ENCODE results near the gene NOP16.

DNA sequence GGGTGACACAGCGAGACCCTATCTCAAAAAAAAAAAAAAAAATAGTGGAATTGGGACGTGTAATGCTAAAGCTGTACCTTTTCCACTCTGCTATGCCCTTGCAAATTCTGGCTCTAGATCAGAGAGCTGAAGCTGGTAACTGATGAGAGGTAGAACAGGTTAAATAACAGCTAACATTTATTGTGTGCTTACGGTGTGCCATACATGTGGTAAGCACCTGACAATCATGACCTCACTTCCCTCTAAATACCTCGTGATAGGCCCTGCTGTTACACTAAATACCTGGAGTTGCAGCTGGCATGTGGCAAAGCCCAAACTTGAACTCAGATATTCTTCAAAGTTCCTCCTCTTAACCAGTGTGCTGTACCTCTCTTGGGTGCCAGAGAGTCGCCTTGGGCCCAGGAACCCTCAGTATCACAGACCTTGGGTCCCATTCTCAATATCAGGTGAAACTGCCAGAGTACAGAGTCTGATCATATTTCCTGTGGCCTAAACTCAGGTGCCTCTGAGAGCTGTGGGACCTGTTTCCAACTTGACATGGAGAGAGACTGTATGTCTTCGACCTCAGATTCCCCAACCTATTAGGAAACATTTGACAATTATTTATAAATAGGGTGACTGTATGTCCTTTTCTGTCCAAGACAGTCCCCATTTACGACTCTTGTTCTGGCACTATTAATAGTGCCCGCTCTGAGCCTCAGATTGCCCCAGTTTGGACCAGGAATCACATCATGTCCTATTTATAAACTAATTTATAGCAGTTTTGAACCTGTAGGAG lies 18.3 kb downstream of the NOP16 start:
- TF ChIP-seq POLR2AphosphoS5 (IDR thresholded peaks at IDR 0.05) (no peak), CTCF (IDR thresholded peaks at IDR 0.05) (no peak), POLR2A (IDR thresholded peaks at IDR 0.05; ENCODE audit: low read depth) (no peak), EP300 (IDR thresholded peaks at IDR 0.05) (no peak)
